K562 (cell line): ENCODE results near the gene EML6. TPM values are rescaled to one million over a fixed set of nuclear protein-coding genes. Genes with fewer than 3 reads are reported as not detected.

Experiments used
- ATAC-seq: fragments of 200-7000 bp; cut with Tn5 transposase; 3 replicates; pipeline ENCODE4 v1.9.1; 2020; ENCODE audit warnings: moderate library complexity
- BruUV-seq: library from RNA; stranded (reverse); fragments of 400-500 nt; replicated peaks from 2 replicates; lab custom pipeline; 2021; lab: Mats Ljungman, UMichigan
- CTCF ChIA-PET: fragments of 300-600 bp; formaldehyde crosslinking; extraction: SDS; loops from one replicate; lab custom pipeline; 2021; ENCODE audit warnings: low intra/inter-chr PET ratio; lab: Yijun Ruan, JAX
- POLR2A ChIA-PET: fragments of 300-600, 350-650 bp; sonication (Branson Sonifier 250); formaldehyde crosslinking; extraction: SDS; loops from one replicate; lab custom pipeline; 2021; ENCODE audit warnings: antibody characterized with exemption, inconsistent platforms; lab: Yijun Ruan, JAX
- DNase-seq, 4 experiments: peaks; one replicate each; pipeline versions ENCODE4 v3.0.0 to v3.0.0-alpha.2; 2011 to 2018; ENCODE audit warnings: low spot score in 3 of 4, mixed read lengths in 3 of 4; ENCODE audit errors: extremely low read depth in 1 of 4
- FAIRE-seq: peaks from 2 replicates; lab custom pipeline; 2011; peaks lifted over from hg19 to GRCh38; lab: Jason Lieb, UNC
- H2AFZ ChIP-seq: 2 replicates; pipeline ENCODE4 v1.6.0; 2011; ENCODE audit warnings: low read depth, low read length, control low read depth, inconsistent platforms
- H3K27ac ChIP-seq: fragments of 200-600 bp; 3 replicates; pipeline ENCODE4 v1.8.0; 2011; ENCODE audit warnings: low read depth, mild to moderate bottlenecking, control low read depth, inconsistent platforms, low read length, moderate library complexity, mixed read lengths; ENCODE audit errors: extremely low read depth
- H3K27me3 ChIP-seq, 2 experiments: fragments of 300-600 bp in 1 of 2; 2 replicates in 1 of 2; 3 replicates in 1 of 2; pipeline versions ENCODE4 v1.6.0 to v1.8.0; 2011; ENCODE audit warnings: inconsistent platforms in 2 of 2, low read length in 2 of 2, mild to moderate bottlenecking in 1 of 2, mixed read lengths in 1 of 2, moderate library complexity in 1 of 2; ENCODE audit not compliant: control insufficient read depth in 2 of 2, insufficient read depth in 2 of 2
- H3K36me3 ChIP-seq: fragments of 300-600 bp; 3 replicates; pipeline ENCODE4 v1.8.0; 2011; ENCODE audit warnings: mild to moderate bottlenecking, low read length, inconsistent platforms; ENCODE audit not compliant: control insufficient read depth, insufficient read depth
- H3K4me1 ChIP-seq, 2 experiments: fragments of 200-600 bp in 1 of 2; replicated peaks in 1 of 2; 2 replicates in 1 of 2; 3 replicates in 1 of 2; pipeline versions ENCODE4 v1.5.1 to v1.8.0; 2011; ENCODE audit warnings: inconsistent platforms in 2 of 2, low read length in 2 of 2, mild to moderate bottlenecking in 1 of 2, mixed read lengths in 1 of 2, moderate library complexity in 1 of 2; ENCODE audit not compliant: control insufficient read depth in 2 of 2, insufficient read depth in 2 of 2
- H3K4me2 ChIP-seq: 2 replicates; pipeline ENCODE4 v1.6.1; 2011; ENCODE audit warnings: low read length, control low read depth, inconsistent platforms, mixed read lengths; ENCODE audit not compliant: insufficient read depth
- H3K4me3 ChIP-seq: fragments of 200-600 bp; sonication (generic), shearing (Covaris generic); 2 replicates; pipeline ENCODE4 v1.5.1; 2016; ENCODE audit warnings: control low read depth, inconsistent platforms
- H3K79me2 ChIP-seq: fragments of 200-600 bp; 3 replicates; pipeline ENCODE4 v1.8.0; 2011; ENCODE audit warnings: low read length, inconsistent platforms; ENCODE audit not compliant: control insufficient read depth, insufficient read depth
- H3K9ac ChIP-seq, 2 experiments: 2 replicates each; pipeline versions ENCODE4 v1.6.0 to v1.6.1; 2011; ENCODE audit warnings: low read depth in 2 of 2, low read length in 2 of 2, control low read depth in 1 of 2, inconsistent platforms in 1 of 2, mild to moderate bottlenecking in 1 of 2, mixed read lengths in 1 of 2; ENCODE audit not compliant: insufficient read depth in 1 of 2
- H3K9me1 ChIP-seq: one replicate; pipeline ENCODE4 v1.6.0; 2011; ENCODE audit warnings: inconsistent platforms, mild to moderate bottlenecking, low read length, moderate library complexity; ENCODE audit not compliant: control insufficient read depth, insufficient read depth
- H3K9me3 ChIP-seq: replicated peaks from 2 replicates; pipeline ENCODE4 v1.5.1; 2011; ENCODE audit warnings: low read depth, low read length, inconsistent platforms; ENCODE audit not compliant: control insufficient read depth, insufficient read depth
- H4K20me1 ChIP-seq: replicated peaks from 2 replicates; pipeline ENCODE4 v1.6.1; 2011; ENCODE audit warnings: low read length, inconsistent platforms, mixed read lengths; ENCODE audit not compliant: control insufficient read depth, insufficient read depth
- ETV5 ChIP-seq: sonication (generic); formaldehyde crosslinking; IDR thresholded peaks from 2 replicates; pipeline ENCODE4 v1.4.0; 2020; ENCODE audit warnings: low read depth, mild to moderate bottlenecking, missing genetic modification reagents
- POLR3G ChIP-seq: IDR thresholded peaks from 2 replicates; pipeline ENCODE4 v1.6.1; 2011; ENCODE audit not compliant: insufficient read length, insufficient replicate concordance; ENCODE audit errors: extremely low read depth
- RAD51 ChIP-seq: fragments of 450-650 bp; IDR thresholded peaks from 2 replicates; pipeline ENCODE4 v1.7.1; 2016; ENCODE audit warnings: low read depth, mild to moderate bottlenecking, borderline replicate concordance
- TFE3 ChIP-seq: fragments of 450-650 bp; formaldehyde crosslinking; IDR thresholded peaks from 2 replicates; pipeline ENCODE4 v1.4.0; 2020; ENCODE audit warnings: mild to moderate bottlenecking, mixed read lengths
- USF2 ChIP-seq: sonication (generic); formaldehyde crosslinking; IDR thresholded peaks from 2 replicates; pipeline ENCODE4 v1.5.0; 2020; ENCODE audit warnings: missing genetic modification reagents
- ZNF175 ChIP-seq: fragments of 200-800 bp; sonication (Bioruptor generic); IDR thresholded peaks from 2 replicates; pipeline ENCODE4 v1.6.1; 2016; ENCODE audit warnings: low read depth, mild to moderate bottlenecking, missing genetic modification characterization, missing compliant biosample characterization
- WGBS: fragments of 100-300 bp; shearing (Covaris generic); methylation state at CpG from one replicate; pipeline ENCODE4 v1.1.6; 2016; ENCODE audit warnings: low coverage, mixed read lengths; ENCODE audit not compliant: insufficient coverage; ENCODE audit errors: missing lambda C conversion rate; 5-methylcytosine and 5-hydroxymethylcytosine counted together
- in situ Hi-C: fragments of 300-500 bp; cut with MboI; formaldehyde crosslinking; loops from 4 replicates; pipeline ENCODE4 v1.15.0; 2018; ENCODE audit warnings: inconsistent platforms, mixed read lengths
- intact Hi-C: fragments of 100-400 bp; cut with micrococcal nuclease; formaldehyde crosslinking; loops from 2 replicates; pipeline ENCODE4 v1.14.2; 2022
- polyA plus RNA-seq, 8 experiments: library from polyadenylated mRNA; depleted of rRNA in 4 of 8; stranded (reverse) in 5 of 8; unstranded in 3 of 8; fragments of >200 nt; fragmentation: Nextera tagmentation in 2 of 8; fragmentation: Illumina TruSeq in 1 of 8; extraction: Ambion mirVana in 2 of 8; extraction: Trizol in 1 of 8; gene quantifications; 2 replicates each; pipeline versions ENCODE4 v1.2.1 to v1.2.3, GENCODE V29; 2011 to 2014; ENCODE audit warnings: inconsistent platforms in 1 of 8, missing spikeins in 1 of 8
- total RNA-seq, 7 experiments: library from RNA; depleted of rRNA in 6 of 7; stranded (reverse); fragments of >200 nt in 6 of 7; fragmentation: Illumina TruSeq in 2 of 7; extraction: Trizol in 2 of 7; gene quantifications; 2 replicates each; pipeline versions ENCODE4 v1.2.1 to v1.2.3, GENCODE V29; 2011 to 2021; ENCODE audit warnings: low replicate concordance in 1 of 7

EML6 gene
- total and polyA plus RNA-seq, 9 of the 15 experiments (the other 6 are each of a cell fraction or from before 2014, with no cell fraction given) = 0.07 to 0.56 (median 0.25) TPM

- no peaks in the 10 kb centered on the region for H3K9me3 ChIP-seq
- no peaks in the 10 kb centered on the region for H3K79me2 ChIP-seq
- H3K9ac ChIP-seq = no peak overlapping the region
- DNase-seq (no peak), ATAC-seq (no peak), FAIRE-seq (no peak)
- H2AFZ ChIP-seq = no peak overlapping the region
- intact Hi-C loops (loop anchor here (5.0 kb wide), 1 partner anchor 111 kb away; no protein-coding TSS in a partner anchor), in situ Hi-C loops (loop anchor here (10.0 kb wide), 1 partner anchor 263 kb away; no protein-coding TSS in a partner anchor)
- no peak overlapping the region for H3K4me2 ChIP-seq
- 16% methylated on average over 9 of the region's 9 CpGs for WGBS
- H3K27me3 ChIP-seq = peaks cover 0 to 17% of the 10 kb centered on the region in 2 experiments; a peak in 3 of 5 replicates
- ChIA-PET CTCF (interaction anchor here (0.7 to 2.0 kb wide), 2 partner anchors 267 to 610 kb away, joined by 3 to 17 read pairs; no protein-coding TSS in a partner anchor), POLR2A (no interaction called here)
- H4K20me1 ChIP-seq = no peaks in the 10 kb centered on the region
- no peak overlapping the region for H3K27ac ChIP-seq
- no peak for TF ChIP-seq POLR3G
- H3K9me1 ChIP-seq = no peaks in the 10 kb centered on the region
- BruUV-seq = no TSS peak
- no peaks in the 10 kb centered on the region for H3K36me3 ChIP-seq
- H3K4me1 ChIP-seq = peaks cover 0 to 8% of the 10 kb centered on the region in 2 experiments; a peak in 4 of 5 replicates
- no peak overlapping the region for H3K4me3 ChIP-seq
These were observed 177.9 kb downstream of the EML6 start for GRCh38 chr2:54901224-54901986.

GRCh38 chr2:54902763-54903162 lies 179.3 kb downstream of the EML6 start:
- no TSS peak for BruUV-seq
- no peaks in the 10 kb centered on the region for H3K9me1 ChIP-seq
- H3K9me3 ChIP-seq = no peaks in the 10 kb centered on the region
- no peaks in the 10 kb centered on the region for H3K36me3 ChIP-seq
- in situ Hi-C loops = loop anchor here (10.0 kb wide), 1 partner anchor 262 kb away; no protein-coding TSS in a partner anchor
- no peak overlapping the region for H2AFZ ChIP-seq
- ChIA-PET POLR2A (interaction anchor here (0.8 kb wide), 1 partner anchor 13 kb away, joined by 3 read pairs; no protein-coding TSS in a partner anchor), CTCF (no interaction called here)
- no peak for FAIRE-seq
- H3K27me3 ChIP-seq = peaks cover 0 to 17% of the 10 kb centered on the region in 2 experiments; a peak in 3 of 5 replicates
- no peak overlapping the region for H3K27ac ChIP-seq
- H3K79me2 ChIP-seq = no peaks in the 10 kb centered on the region
- H4K20me1 ChIP-seq = no peaks in the 10 kb centered on the region
- TF ChIP-seq USF2 (peak; percentile 53), RAD51 (peak; percentile 54), TFE3 (CRISPR knock-in tag) (peak; percentile 44), ZNF175 (CRISPR knock-in tag) (no peak), ETV5 (CRISPR knock-in tag) (no peak)
- no peak overlapping the region for H3K4me2 ChIP-seq
- intact Hi-C loops = loop anchor here (5.0 kb wide), 1 partner anchor 110 kb away; no protein-coding TSS in a partner anchor
- no peak overlapping the region for H3K4me3 ChIP-seq
- no peak for ATAC-seq
- 8% methylated on average over 7 of the region's 7 CpGs for WGBS
- H3K9ac ChIP-seq = no peak overlapping the region
- DNase-seq = no peak
- H3K4me1 ChIP-seq = peaks cover 0 to 8% of the 10 kb centered on the region in 2 experiments; a peak in 4 of 5 replicates
